Measurements from ENCODE around the gene NUMB.

- TF ChIP-seq CTCF (conservative IDR thresholded peaks at IDR 0.05 in 1 of 2, IDR thresholded peaks at IDR 0.05 in 1 of 2; ENCODE audit: low read depth in 1 of 2, low read length in 2 of 2), result no peak
- TF ChIP-seq EZH2 (IDR thresholded peaks at IDR 0.05; ENCODE audit: low read length, missing control alignments), result no peak
Observed at GRCh38 chr14:73246387-73247150, 211.8 kb downstream of the NUMB start.
